K562 (cell line): Measurements from ENCODE around the gene ARL4D. TPM values are rescaled to one million over a fixed set of nuclear protein-coding genes. Genes with fewer than 3 reads are reported as not detected.

Experiments used
- CGGBP1 ChIP-seq: fragments of 250-450 bp; sonication (Bioruptor Pico); IDR thresholded peaks from 2 replicates; pipeline ENCODE4 v1.9.0; 2021; ENCODE audit warnings: mild to moderate bottlenecking
- DDX20 ChIP-seq: fragments of 450-650 bp; IDR thresholded peaks from 2 replicates; pipeline ENCODE4 v1.6.1; 2016; ENCODE audit warnings: missing genetic modification characterization, low read depth, mild to moderate bottlenecking, missing compliant biosample characterization, moderate library complexity
- ERF ChIP-seq: fragments of 450-650 bp; formaldehyde crosslinking; IDR thresholded peaks from 2 replicates; pipeline ENCODE4 v1.4.0; 2020; ENCODE audit warnings: mild to moderate bottlenecking, mixed read lengths
- GABPB2 ChIP-seq: fragments of 250-450 bp; sonication (Bioruptor Pico); conservative IDR thresholded peaks from 2 replicates; pipeline ENCODE4 v1.5.1; 2021; ENCODE audit warnings: mild to moderate bottlenecking
- GATAD2A ChIP-seq: fragments of 450-650 bp; IDR thresholded peaks from 2 replicates; pipeline ENCODE4 v1.6.1; 2017
- HIVEP1 ChIP-seq: fragments of 250-450 bp; sonication (Bioruptor Pico); IDR thresholded peaks from 2 replicates; pipeline ENCODE4 v1.4.0; 2020; ENCODE audit warnings: mild to moderate bottlenecking
- HOXB6 ChIP-seq: fragments of 250-450 bp; sonication (Bioruptor Pico); IDR thresholded peaks from 2 replicates; pipeline ENCODE4 v1.5.1; 2022; ENCODE audit warnings: mild to moderate bottlenecking, borderline replicate concordance
- KLF10 ChIP-seq: fragments of 250-450 bp; sonication (Bioruptor Pico); IDR thresholded peaks from 2 replicates; pipeline ENCODE4 v1.6.1; 2021; ENCODE audit warnings: matching md5 sums
- NR2C2 ChIP-seq, 2 experiments: fragments of 200-800 bp in 1 of 2; sonication (Bioruptor generic) in 1 of 2; sonication (generic) in 1 of 2; formaldehyde crosslinking in 1 of 2; IDR thresholded peaks; 2 replicates each; pipeline versions ENCODE4 v1.6.1 to v1.8.0; 2016 to 2022; ENCODE audit warnings: mild to moderate bottlenecking in 1 of 2, missing compliant biosample characterization in 1 of 2, missing genetic modification characterization in 1 of 2, missing genetic modification reagents in 1 of 2
- NR2F6 ChIP-seq: fragments of 450-650 bp; formaldehyde crosslinking; IDR thresholded peaks from 2 replicates; pipeline ENCODE4 v1.4.0; 2020; ENCODE audit warnings: mild to moderate bottlenecking
- NR4A1 ChIP-seq, 2 experiments: fragments of 250-450 bp in 1 of 2; fragments of 450-650 bp in 1 of 2; sonication (Bioruptor Pico) in 1 of 2; IDR thresholded peaks; 2 replicates each; pipeline versions ENCODE4 v1.4.0 to v1.6.1; 2016 to 2020; ENCODE audit warnings: mild to moderate bottlenecking in 2 of 2, missing compliant biosample characterization in 1 of 2, missing genetic modification characterization in 1 of 2, moderate library complexity in 1 of 2
- PYGO2 ChIP-seq: fragments of 450-650 bp; IDR thresholded peaks from 2 replicates; pipeline ENCODE4 v1.6.1; 2016; ENCODE audit warnings: mild to moderate bottlenecking, missing genetic modification characterization, moderate library complexity, missing compliant biosample characterization
- RFX5 ChIP-seq: IDR thresholded peaks from 2 replicates; pipeline ENCODE4 v1.6.1; 2011; ENCODE audit warnings: low read depth, mild to moderate bottlenecking, improper control_type of control experiment, low read length
- RFX7 ChIP-seq: fragments of 250-450 bp; sonication (Bioruptor Pico); IDR thresholded peaks from 2 replicates; pipeline ENCODE4 v1.5.1; 2021; ENCODE audit warnings: mild to moderate bottlenecking
- STAT5B ChIP-seq: fragments of 250-450 bp; sonication (Bioruptor Pico); IDR thresholded peaks from 2 replicates; pipeline ENCODE4 v1.8.0; 2021; ENCODE audit warnings: mild to moderate bottlenecking, inconsistent platforms
- TCFL5 ChIP-seq: fragments of 250-450 bp; sonication (Bioruptor Pico); conservative IDR thresholded peaks from 2 replicates; pipeline ENCODE4 v1.6.1; 2021; ENCODE audit warnings: mild to moderate bottlenecking, moderate library complexity, matching md5 sums
- YBX1 ChIP-seq: fragments of 450-650 bp; IDR thresholded peaks from 2 replicates; pipeline ENCODE4 v1.7.1; 2016; ENCODE audit warnings: mild to moderate bottlenecking
- ZBTB26 ChIP-seq: fragments of 450-650 bp; formaldehyde crosslinking; IDR thresholded peaks from 2 replicates; pipeline ENCODE4 v1.4.0; 2022; ENCODE audit warnings: missing genetic modification characterization
- ZNF174 ChIP-seq: fragments of 250-450 bp; sonication (Bioruptor Pico); IDR thresholded peaks from 2 replicates; pipeline ENCODE4 v1.4.0; 2020; ENCODE audit warnings: mild to moderate bottlenecking
- ZNF444 ChIP-seq: fragments of 250-450 bp; sonication (Bioruptor Pico); IDR thresholded peaks from 2 replicates; pipeline ENCODE4 v1.4.0; 2020; ENCODE audit warnings: mild to moderate bottlenecking, moderate library complexity
- ZNF695 ChIP-seq: fragments of 450-650 bp; formaldehyde crosslinking; IDR thresholded peaks from 2 replicates; pipeline ENCODE4 v1.4.0; 2020; ENCODE audit warnings: mild to moderate bottlenecking, moderate library complexity
- ZSCAN32 ChIP-seq: fragments of 450-650 bp; formaldehyde crosslinking; IDR thresholded peaks from 2 replicates; pipeline ENCODE4 v1.4.0; 2020; ENCODE audit warnings: mild to moderate bottlenecking, moderate library complexity
- polyA plus RNA-seq, 8 experiments: library from polyadenylated mRNA; depleted of rRNA in 4 of 8; stranded (reverse) in 5 of 8; unstranded in 3 of 8; fragments of >200 nt; fragmentation: Nextera tagmentation in 2 of 8; fragmentation: Illumina TruSeq in 1 of 8; extraction: Ambion mirVana in 2 of 8; extraction: Trizol in 1 of 8; gene quantifications; 2 replicates each; pipeline versions ENCODE4 v1.2.1 to v1.2.3, GENCODE V29; 2011 to 2014; ENCODE audit warnings: inconsistent platforms in 1 of 8, missing spikeins in 1 of 8
- total RNA-seq, 7 experiments: library from RNA; depleted of rRNA in 6 of 7; stranded (reverse); fragments of >200 nt in 6 of 7; fragmentation: Illumina TruSeq in 2 of 7; extraction: Trizol in 2 of 7; gene quantifications; 2 replicates each; pipeline versions ENCODE4 v1.2.1 to v1.2.3, GENCODE V29; 2011 to 2021; ENCODE audit warnings: low replicate concordance in 1 of 7

ARL4D gene
- total and polyA plus RNA-seq, 9 of the 15 experiments (the other 6 are each of a cell fraction or from before 2014, with no cell fraction given) = 0.07 to 0.53 (median 0.28) TPM; not detected in 1

- TF ChIP-seq ZBTB26 (peak; percentile 96), KLF10 (CRISPR knock-in tag) (peak; percentile 68; the same call in 1 of the 2 replicates), TCFL5 (CRISPR knock-in tag) (peak; percentile 83; the same call in 1 of the 2 replicates), HIVEP1 (peak; percentile 97), RFX7 (peak; percentile 63; the same call in 1 of the 2 replicates), HOXB6 (CRISPR knock-in tag) (0 out of 2 replicates have a peak, but pooled peaks have one; percentile 18), RFX5 (no peak), NR4A1 (CRISPR knock-in tag; IDR thresholded peaks at IDR 0.05) (peak; percentile 91), NR4A1 (tag; IDR thresholded peaks at IDR 0.05) (peak; percentile 98), PYGO2 (tag) (0 out of 2 replicates have a peak, but pooled peaks have one; percentile 38), GABPB2 (0 out of 2 replicates have a peak, but pooled peaks have one; percentile 63), ZNF695 (CRISPR knock-in tag) (peak; percentile 82; the same call in 1 of the 2 replicates), DDX20 (peak; percentile 94), ZSCAN32 (CRISPR knock-in tag) (peak; percentile 75), NR2F6 (CRISPR knock-in tag) (0 out of 2 replicates have a peak, but pooled peaks have one; percentile 36), ZNF444 (CRISPR knock-in tag) (peak; percentile 90), YBX1 (no peak), GATAD2A (no peak), ERF (CRISPR knock-in tag) (peak; percentile 97), STAT5B (CRISPR knock-in tag) (peak; percentile 72), CGGBP1 (CRISPR knock-in tag) (no peak), NR2C2 (CRISPR knock-in tag; IDR thresholded peaks at IDR 0.05) (no peak), NR2C2 (tag; IDR thresholded peaks at IDR 0.05) (peak; percentile 52; the same call in 1 of the 2 replicates), ZNF174 (CRISPR knock-in tag) (peak; percentile 63; the same call in 1 of the 2 replicates)
Measured at GRCh38 chr17:43352579-43353331, 46.0 kb upstream of the ARL4D start (continued).
